AML-193 (cell line): Measurements from ENCODE around the gene CDC16.
"Not testable (repeated sequence)": the region's sequence is repeated elsewhere in the genome, so short reads cannot be mapped to it uniquely, and the experiment has no call there.

Experiments
- DNase-seq, 2 experiments: peaks; one replicate each; lab custom pipeline; 2025; lab: John Stamatoyannopoulos, UW

CDC16 gene

GRCh38 chr13:114264313-114264712 lies 29.6 kb downstream of the CDC16 start:
- not testable (repeated sequence) for DNase-seq

- no peak for DNase-seq
These were observed 30.4 kb downstream of the CDC16 start for GRCh38 chr13:114264886-114265611.

GRCh38 chr13:114266241-114266640 lies 31.5 kb downstream of the CDC16 start:
- DNase-seq = no peak

- DNase-seq = no peak
These were observed 33.9 kb downstream of the CDC16 start for GRCh38 chr13:114268344-114269280.

- no peak for DNase-seq
These were observed 34.6 kb downstream of the CDC16 start for GRCh38 chr13:114269281-114269770.

- no peak for DNase-seq
These were observed 38.3 kb downstream of the CDC16 start for GRCh38 chr13:114272977-114273376.

GRCh38 chr13:114275304-114275703 lies 40.6 kb downstream of the CDC16 start:
- DNase-seq = peak; percentile 57 to 58

GRCh38 chr13:114279146-114279545 lies 44.4 kb downstream of the CDC16 start:
- no peak for DNase-seq

- peak in 1 of 2 experiments; percentile 20 for DNase-seq
These were observed 45.2 kb downstream of the CDC16 start for GRCh38 chr13:114279758-114280355.

- DNase-seq = peak; percentile 87 to 89
These were observed 46.8 kb downstream of the CDC16 start, which contains the start of gene UPF3A for GRCh38 chr13:114281351-114282040. TSS of gene UPF3A (plus strand) at chr13:114281601. CDS start at chr13:114281640, 39 bp downstream.

GRCh38 chr13:114282041-114282670 lies 47.5 kb downstream of the CDC16 start:
- DNase-seq = peak; percentile 64 to 73

- DNase-seq = peak; percentile 7 to 17
These were observed 48.9 kb downstream of the CDC16 start for GRCh38 chr13:114283576-114283975.

GRCh38 chr13:114284680-114285079 lies 50.0 kb downstream of the CDC16 start:
- DNase-seq = no peak

GRCh38 chr13:114285166-114285808 lies 50.6 kb downstream of the CDC16 start:
- DNase-seq = no peak

- no peak for DNase-seq
These were observed 52.1 kb downstream of the CDC16 start for GRCh38 chr13:114286808-114287207.

GRCh38 chr13:114288157-114288591 lies 53.5 kb downstream of the CDC16 start:
- no peak for DNase-seq

- no peak for DNase-seq
These were observed 61.8 kb downstream of the CDC16 start for GRCh38 chr13:114296448-114296847.

GRCh38 chr13:114296902-114297301 lies 62.2 kb downstream of the CDC16 start:
- DNase-seq = no peak

GRCh38 chr13:114298866-114299265 lies 64.2 kb downstream of the CDC16 start:
- DNase-seq = no peak

- no peak for DNase-seq
These were observed 65.1 kb downstream of the CDC16 start for GRCh38 chr13:114299604-114300305.
